OCI-LY7 (cell line): ENCODE measurements around the gene MUSK. TPM values are rescaled to one million over a fixed set of nuclear protein-coding genes. Genes with fewer than 3 reads are reported as not detected.

Experiments
- BruUV-seq: library from RNA; stranded (reverse); fragments of 400-500 nt; replicated peaks from 2 replicates; lab custom pipeline; 2021; lab: Mats Ljungman, UMichigan
- CTCF ChIA-PET: fragments of 300-600 bp; sonication (Branson Sonifier 250); formaldehyde crosslinking; loops from one replicate; lab custom pipeline; 2022; ENCODE audit warnings: antibody characterized with exemption; ENCODE audit not compliant: unreplicated experiment; lab: Charles Lee
- POLR2A ChIA-PET: fragments of 300-600 bp; sonication (Branson Sonifier 250); formaldehyde crosslinking; loops from one replicate; lab custom pipeline; 2022; ENCODE audit warnings: antibody characterized with exemption; lab: Charles Lee
- DNase-seq: peaks from one replicate; pipeline ENCODE4 v3.0.0-alpha.2; 2015; ENCODE audit warnings: low spot score
- H2AFZ ChIP-seq: fragments of 200-600 bp; sonication (generic), shearing (Covaris generic); 2 replicates; pipeline ENCODE4 v1.6.1; 2014; ENCODE audit warnings: mild to moderate bottlenecking, antibody characterized with exemption, low read length, moderate library complexity
- H3K27ac ChIP-seq: fragments of 200-600 bp; sonication (generic); 2 replicates; pipeline ENCODE4 v1.5.1; 2014; ENCODE audit warnings: mixed run types, low read depth, mild to moderate bottlenecking, moderate library complexity, low read length, inconsistent platforms; ENCODE audit not compliant: poor library complexity, severe bottlenecking
- H3K36me3 ChIP-seq: fragments of 200-600 bp; sonication (generic); 2 replicates; pipeline ENCODE4 v1.6.1; 2014; ENCODE audit warnings: mild to moderate bottlenecking, antibody characterized with exemption, low read length, moderate library complexity, mixed read lengths; ENCODE audit not compliant: insufficient read depth
- H3K4me1 ChIP-seq: fragments of 200-600 bp; sonication (generic); 2 replicates; pipeline ENCODE4 v1.5.1; 2014; ENCODE audit warnings: mild to moderate bottlenecking, low read length; ENCODE audit not compliant: insufficient read depth, poor library complexity, severe bottlenecking
- H3K4me2 ChIP-seq: fragments of 200-600 bp; sonication (generic); 2 replicates; pipeline ENCODE4 v1.6.1; 2014; ENCODE audit warnings: mild to moderate bottlenecking, low read length
- H3K4me3 ChIP-seq: fragments of 200-600 bp; sonication (generic); 2 replicates; pipeline ENCODE4 v1.5.1; 2014; ENCODE audit warnings: mild to moderate bottlenecking, low read depth, low read length; ENCODE audit not compliant: poor library complexity, severe bottlenecking
- H3K79me2 ChIP-seq: fragments of 200-600 bp; sonication (generic); 2 replicates; pipeline ENCODE4 v1.6.1; 2016; ENCODE audit warnings: low read depth, mild to moderate bottlenecking, low read length, moderate library complexity, mixed read lengths; ENCODE audit not compliant: insufficient read depth
- H3K9me2 ChIP-seq: fragments of 200-600 bp; sonication (generic); 2 replicates; pipeline ENCODE4 v1.6.1; 2016; ENCODE audit warnings: mild to moderate bottlenecking, low read length, mixed read lengths; ENCODE audit not compliant: insufficient read depth
- H3K9me3 ChIP-seq: fragments of 200-600 bp; sonication (generic); 2 replicates; pipeline ENCODE4 v1.6.1; 2014; ENCODE audit warnings: mild to moderate bottlenecking, mixed run types, low read length, mixed read lengths
- H4K20me1 ChIP-seq: fragments of 200-600 bp; sonication (generic); 2 replicates; pipeline ENCODE4 v1.6.1; 2014; ENCODE audit warnings: mild to moderate bottlenecking, antibody characterized with exemption, low read length, moderate library complexity, mixed read lengths; ENCODE audit not compliant: insufficient read depth
- CTCF ChIP-seq: fragments of 200-600 bp; sonication (generic); conservative IDR thresholded peaks from 2 replicates; pipeline ENCODE4 v1.5.1; 2014; ENCODE audit warnings: mild to moderate bottlenecking, antibody characterized with exemption, low read length, moderate library complexity, mixed read lengths
- EZH2phosphoT487 ChIP-seq: fragments of 200-600 bp; sonication (generic); IDR thresholded peaks from 2 replicates; pipeline ENCODE4 v1.6.1; 2018; ENCODE audit warnings: low read depth, borderline replicate concordance, mild to moderate bottlenecking, mixed run types, antibody characterized with exemption, low read length, moderate library complexity, mixed read lengths
- intact Hi-C: fragments of 100-400 bp; cut with micrococcal nuclease; formaldehyde crosslinking; loops from one replicate; pipeline ENCODE4 v1.10.0; 2022; ENCODE audit not compliant: unreplicated experiment
- total RNA-seq, 2 experiments: library from RNA; depleted of rRNA in 1 of 2; stranded (reverse); fragments of >200 nt in 1 of 2; shearing (Covaris generic) in 1 of 2; gene quantifications; 2 replicates each; pipeline ENCODE4 v1.2.3, GENCODE V29; 2014 to 2022

The MUSK gene
- total RNA-seq, 2 experiments from 2014 or later, result not detected

- Histone ChIP-seq H3K4me3 (no peak overlapping the region), H3K4me2 (no peak overlapping the region), H3K27ac (no peak overlapping the region), H4K20me1 (no peaks in the 10 kb centered on the region), H3K9me3 (no peaks in the 10 kb centered on the region), H3K9me2 (no peaks in the 10 kb centered on the region), H3K36me3 (no peaks in the 10 kb centered on the region), H3K79me2 (no peaks in the 10 kb centered on the region), H3K4me1 (no peaks in the 10 kb centered on the region), H2AFZ (no peak overlapping the region)
- ChIA-PET CTCF (no interaction called here), POLR2A (no interaction called here)
- intact Hi-C loops, result loop anchor here (5.0 kb wide), 1 partner anchor 657 kb away; no protein-coding TSS in a partner anchor
- no peak for DNase-seq
- TF ChIP-seq CTCF (no peak), EZH2phosphoT487 (no peak)
- BruUV-seq, result no TSS peak
Observed at GRCh38 chr9:110640736-110641135, 27.9 kb upstream of the MUSK start.

- intact Hi-C loops, result loop anchor here (5.0 kb wide), 1 partner anchor 656 kb away; no protein-coding TSS in a partner anchor
- Histone ChIP-seq H3K9me2 (no peaks in the 10 kb centered on the region), H2AFZ (no peak overlapping the region), H3K4me1 (no peaks in the 10 kb centered on the region), H3K4me2 (no peak overlapping the region), H3K36me3 (no peaks in the 10 kb centered on the region), H3K4me3 (no peak overlapping the region), H4K20me1 (no peaks in the 10 kb centered on the region), H3K9me3 (no peaks in the 10 kb centered on the region), H3K79me2 (no peaks in the 10 kb centered on the region), H3K27ac (no peak overlapping the region)
- POLR2A ChIA-PET, result no interaction called here
- CTCF ChIA-PET, result no interaction called here
- TF ChIP-seq CTCF, result no peak
- TF ChIP-seq EZH2phosphoT487, result no peak
- DNase-seq, result no peak
- BruUV-seq, result no TSS peak
Observed at GRCh38 chr9:110641293-110641692, 27.3 kb upstream of the MUSK start.

- no peaks in the 10 kb centered on the region for H3K9me2 ChIP-seq
- no peaks in the 10 kb centered on the region for H4K20me1 ChIP-seq
- no TSS peak for BruUV-seq
- no peaks in the 10 kb centered on the region for H3K4me1 ChIP-seq
- no peak overlapping the region for H3K27ac ChIP-seq
- no peaks in the 10 kb centered on the region for H3K9me3 ChIP-seq
- no peak overlapping the region for H3K4me3 ChIP-seq
- ChIA-PET CTCF (no interaction called here), POLR2A (no interaction called here)
- H3K79me2 ChIP-seq, result no peaks in the 10 kb centered on the region
- H3K36me3 ChIP-seq, result no peaks in the 10 kb centered on the region
- no peak overlapping the region for H3K4me2 ChIP-seq
- intact Hi-C loops, result no loop called here
- no peak for DNase-seq
- TF ChIP-seq CTCF (no peak), EZH2phosphoT487 (no peak)
- no peak overlapping the region for H2AFZ ChIP-seq
Observed at GRCh38 chr9:110648696-110649095, 19.9 kb upstream of the MUSK start.
